AG04449 (cell line): ENCODE measurements around the gene B3GALT4.

Experiments used
- CTCF ChIA-PET: fragments of 350-600 bp; formaldehyde crosslinking; extraction: SDS; loops from one replicate; lab custom pipeline; 2021; ENCODE audit warnings: antibody characterized with exemption; lab: Yijun Ruan, JAX
- POLR2A ChIA-PET: fragments of 400-600, 350-600 bp; formaldehyde crosslinking; extraction: SDS; loops from one replicate; lab custom pipeline; 2020; ENCODE audit warnings: antibody characterized with exemption, inconsistent platforms; lab: Yijun Ruan, JAX
- DNase-seq: peaks from one replicate; pipeline ENCODE4 v3.0.0-alpha.2; 2010; ENCODE audit warnings: low read depth, low spot score
- H3K4me3 ChIP-seq: 2 replicates; pipeline ENCODE4 v1.5.1; 2011; ENCODE audit warnings: low read depth, mild to moderate bottlenecking, control low read depth, low read length
- TF ChIP-seq, protein P1 (sequence below): IDR thresholded peaks from one replicate; pipeline ENCODE4 v1.5.1; 2011; ENCODE audit warnings: mild to moderate bottlenecking, moderate library complexity, low read length, control low read depth, inconsistent platforms; ENCODE audit not compliant: insufficient read depth; ENCODE audit errors: missing control alignments

Gene B3GALT4

DNA sequence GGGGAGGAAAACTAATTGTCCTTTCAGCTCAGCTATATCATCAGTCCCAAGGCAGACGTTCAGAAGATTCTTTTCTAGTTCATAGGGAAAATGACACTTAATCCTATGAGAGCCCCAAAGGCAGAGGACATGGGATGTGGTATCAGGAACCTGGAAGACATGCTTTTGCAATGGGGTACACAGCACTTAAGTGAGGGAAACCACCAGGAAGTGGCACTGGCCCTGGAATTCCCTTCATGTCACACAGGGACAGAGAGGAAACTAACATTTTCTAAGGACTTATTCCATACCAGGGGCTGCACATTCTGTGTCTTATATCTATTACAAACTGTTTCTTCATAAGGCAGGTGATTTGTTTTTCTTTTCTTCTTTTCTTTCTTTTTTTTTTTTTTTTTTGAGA, 33.4 kb upstream of the B3GALT4 start:
- DNase-seq, result no peak
- ChIA-PET CTCF (interaction anchor here (1.1 to 3.4 kb wide), 2 partner anchors 8 to 229 kb away, joined by 4 to 9 read pairs; no protein-coding TSS in a partner anchor), POLR2A (no interaction called here)
- TF ChIP-seq, protein P1, sequence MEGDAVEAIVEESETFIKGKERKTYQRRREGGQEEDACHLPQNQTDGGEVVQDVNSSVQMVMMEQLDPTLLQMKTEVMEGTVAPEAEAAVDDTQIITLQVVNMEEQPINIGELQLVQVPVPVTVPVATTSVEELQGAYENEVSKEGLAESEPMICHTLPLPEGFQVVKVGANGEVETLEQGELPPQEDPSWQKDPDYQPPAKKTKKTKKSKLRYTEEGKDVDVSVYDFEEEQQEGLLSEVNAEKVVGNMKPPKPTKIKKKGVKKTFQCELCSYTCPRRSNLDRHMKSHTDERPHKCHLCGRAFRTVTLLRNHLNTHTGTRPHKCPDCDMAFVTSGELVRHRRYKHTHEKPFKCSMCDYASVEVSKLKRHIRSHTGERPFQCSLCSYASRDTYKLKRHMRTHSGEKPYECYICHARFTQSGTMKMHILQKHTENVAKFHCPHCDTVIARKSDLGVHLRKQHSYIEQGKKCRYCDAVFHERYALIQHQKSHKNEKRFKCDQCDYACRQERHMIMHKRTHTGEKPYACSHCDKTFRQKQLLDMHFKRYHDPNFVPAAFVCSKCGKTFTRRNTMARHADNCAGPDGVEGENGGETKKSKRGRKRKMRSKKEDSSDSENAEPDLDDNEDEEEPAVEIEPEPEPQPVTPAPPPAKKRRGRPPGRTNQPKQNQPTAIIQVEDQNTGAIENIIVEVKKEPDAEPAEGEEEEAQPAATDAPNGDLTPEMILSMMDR, result no peak
- no peak overlapping the region for H3K4me3 ChIP-seq

DNA sequence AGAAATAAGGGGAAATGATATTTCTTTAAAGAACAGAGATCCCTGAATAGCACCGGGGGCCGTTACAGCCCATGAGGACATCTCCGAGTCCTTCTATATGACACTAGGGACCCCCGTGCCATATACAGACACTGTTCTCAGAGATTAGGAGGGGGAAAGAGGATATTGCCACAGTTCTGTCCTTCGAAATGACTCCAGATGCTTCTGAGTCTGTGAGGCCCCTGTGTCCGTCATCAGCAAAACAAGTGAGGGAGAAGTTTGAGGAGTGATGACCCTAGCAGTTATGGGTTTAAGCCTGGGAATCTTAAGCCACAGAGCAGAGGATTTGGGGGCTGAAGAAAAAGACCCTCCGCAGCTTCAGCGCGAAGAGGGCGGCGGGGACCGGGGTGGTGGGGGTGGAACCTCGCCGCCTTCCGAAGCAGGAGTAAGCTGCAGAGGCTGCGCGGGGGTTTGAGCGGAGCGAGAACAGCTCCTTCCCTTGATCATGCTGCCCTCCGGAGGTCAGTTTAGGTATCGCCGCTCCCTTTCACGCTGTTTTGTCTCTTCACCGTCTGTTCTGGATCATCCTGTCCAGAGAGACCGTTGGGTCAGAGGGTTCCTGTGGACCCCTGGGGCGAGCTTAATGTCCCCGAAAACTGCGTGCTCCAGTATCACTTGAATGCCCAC, 28.8 kb upstream of the B3GALT4 start:
- no peak for DNase-seq
- TF ChIP-seq, protein P1, result peak; percentile 90
- POLR2A ChIA-PET, result interaction anchor here (0.5 to 6.2 kb wide), 9 partner anchors 12 to 277 kb away, joined by 3 to 70 read pairs (median 6); partner anchors contain the start of genes B3GALT4, RING1, RPS18 and VPS52
- CTCF ChIA-PET, result interaction anchor here (0.6 to 5.9 kb wide), 69 partner anchors 9 to 410 kb away, joined by 3 to 96 read pairs (median 5); partner anchors contain the start of genes B3GALT4, COL11A2, HSD17B8 and ITPR3
- peak overlapping the region; percentile 54 for H3K4me3 ChIP-seq

DNA sequence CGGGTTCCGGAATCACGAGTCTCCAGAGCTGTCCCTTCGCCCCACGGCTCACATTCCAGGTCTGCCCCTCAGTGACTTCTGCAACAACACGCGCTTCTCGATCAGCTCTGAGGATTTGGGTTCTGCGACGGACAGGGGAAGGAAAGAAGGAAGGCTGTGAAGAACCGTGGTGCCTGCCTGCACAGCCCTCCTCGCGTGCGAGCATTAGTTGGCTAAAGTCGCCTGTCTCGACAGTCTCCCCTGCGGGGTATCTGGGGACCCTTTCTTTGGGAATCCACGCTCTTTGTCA, 28.3 kb upstream of the B3GALT4 start:
- TF ChIP-seq, protein P1, result no peak
- ChIA-PET POLR2A (interaction anchor here (0.7 to 6.2 kb wide), 7 partner anchors 23 to 277 kb away, joined by 3 to 70 read pairs (median 7); partner anchors contain the start of genes B3GALT4, RING1, RPS18 and VPS52), CTCF (interaction anchor here (0.7 to 5.9 kb wide), 61 partner anchors 9 to 393 kb away, joined by 3 to 96 read pairs (median 5); partner anchors contain the start of genes B3GALT4, HSD17B8, ITPR3 and PFDN6)
- DNase-seq, result no peak
- peak overlapping the region; percentile 54 for H3K4me3 ChIP-seq

DNA sequence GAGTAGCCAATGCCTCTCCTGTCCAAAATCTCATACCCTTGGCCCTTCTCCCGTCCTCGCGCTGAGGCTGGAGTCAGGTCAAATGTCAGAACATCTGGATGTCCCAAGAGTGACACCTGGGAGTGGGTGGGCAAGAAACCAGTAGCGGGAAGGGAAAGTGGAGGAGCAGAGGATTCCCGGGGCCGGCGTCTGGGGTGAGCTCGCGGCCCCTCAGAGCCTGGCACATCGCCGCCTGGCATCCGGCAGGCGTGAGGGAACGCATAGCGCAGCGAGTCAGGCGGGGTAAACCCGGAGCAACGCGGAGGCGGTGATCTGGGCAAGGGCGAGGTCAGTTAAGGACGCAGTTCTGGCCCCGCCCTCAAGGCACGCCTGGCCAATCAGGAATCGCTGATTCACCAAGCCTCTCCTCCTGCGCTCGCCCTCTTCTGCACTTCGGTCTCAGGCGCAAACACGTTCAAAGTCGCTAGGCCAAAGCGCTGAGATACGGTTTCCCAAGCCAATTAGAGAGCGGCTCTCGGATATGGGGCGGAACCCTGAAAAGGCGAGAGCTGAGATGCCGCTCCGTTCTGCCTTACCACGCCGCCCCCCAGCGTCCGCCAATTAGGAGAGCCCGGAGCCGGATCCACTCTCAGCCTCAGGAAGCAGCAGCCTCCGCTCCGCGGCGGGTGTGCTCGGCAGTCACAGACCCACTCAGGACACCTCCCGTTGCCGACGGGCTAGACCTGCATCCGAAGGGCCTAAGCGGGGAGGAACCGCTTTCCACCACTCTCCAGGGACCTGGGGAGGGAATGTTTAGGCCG, 27.8 kb upstream of the B3GALT4 start:
- TF ChIP-seq, protein P1, result peak; percentile 29
- peak overlapping the region; percentile 81 for H3K4me3 ChIP-seq
- ChIA-PET POLR2A (interaction anchor here (1.0 to 6.2 kb wide), 10 partner anchors 11 to 278 kb away, joined by 4 to 70 read pairs (median 11); partner anchors contain the start of genes B3GALT4, HSD17B8, RING1 and RPS18), CTCF (interaction anchor here (0.7 to 5.9 kb wide), 59 partner anchors 10 to 388 kb away, joined by 3 to 96 read pairs (median 5); partner anchors contain the start of genes B3GALT4, HSD17B8, ITPR3 and RING1)
- peak; percentile 95 for DNase-seq

DNA sequence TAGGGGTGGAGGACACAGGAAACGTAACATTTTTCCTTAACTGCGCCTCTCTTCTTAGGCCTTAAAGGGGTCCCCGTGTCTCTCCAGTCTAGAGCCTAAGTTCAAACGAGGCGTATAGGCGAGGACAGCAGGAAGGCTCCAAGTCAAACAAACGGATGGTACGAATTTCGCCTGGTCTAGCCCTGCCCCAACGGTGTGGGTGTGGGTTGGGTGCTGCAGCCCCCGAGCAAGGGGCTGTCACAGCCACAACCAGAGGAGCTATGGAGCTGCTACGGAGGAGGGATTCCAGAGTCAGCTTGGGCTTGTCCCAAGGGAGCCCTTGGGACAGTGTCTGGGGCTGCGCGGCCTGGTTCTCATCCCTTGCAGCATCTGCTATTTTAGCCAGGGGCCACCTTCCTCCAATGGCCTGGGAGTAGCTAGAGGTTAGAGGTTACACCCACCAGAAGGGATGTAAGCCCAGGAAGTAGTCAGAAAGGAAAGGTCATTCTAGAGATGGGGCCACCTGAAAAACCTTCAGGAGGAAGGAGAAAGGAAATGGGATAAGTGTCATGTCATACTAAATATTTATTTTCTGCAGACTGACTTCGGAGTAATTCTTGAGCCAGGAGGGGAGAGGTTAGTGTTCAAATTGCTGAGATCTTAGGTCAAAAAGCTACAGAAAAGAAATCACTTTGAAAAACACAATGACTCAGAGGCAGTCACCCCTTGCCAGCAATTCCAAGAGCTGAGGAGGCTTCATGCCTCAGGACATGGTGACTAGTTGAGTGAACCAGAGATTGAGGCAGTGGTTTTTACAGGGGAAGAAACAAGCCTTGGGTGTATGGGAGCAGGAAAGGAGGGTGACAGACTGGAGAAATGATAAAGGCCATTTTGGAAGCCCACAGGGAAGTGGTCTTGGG, 26.9 kb upstream of the B3GALT4 start:
- TF ChIP-seq, protein P1, result no peak
- peak; percentile 58 for DNase-seq
- ChIA-PET POLR2A (interaction anchor here (1.0 to 6.2 kb wide), 9 partner anchors 10 to 278 kb away, joined by 4 to 70 read pairs (median 11); partner anchors contain the start of genes B3GALT4, HSD17B8, RING1 and RPS18), CTCF (interaction anchor here (0.6 to 5.9 kb wide), 16 partner anchors 9 to 365 kb away, joined by 3 to 91 read pairs (median 6); partner anchors contain the start of genes RING1, RPS18 and VPS52)
- peak overlapping the region; percentile 81 for H3K4me3 ChIP-seq
